Subcutaneous adipose tissue (tissue), 4 donors: ENCODE results near the gene GRID1. TPM values are rescaled to one million over a fixed set of nuclear protein-coding genes. Genes with fewer than 3 reads are reported as not detected.

Experiments
- CTCF ChIP-seq: fragments of 450-650 bp; IDR thresholded peaks from one replicate; pipeline ENCODE4 v1.5.1; 2016; ENCODE audit warnings: low read depth, mild to moderate bottlenecking, control low read depth, antibody characterized with exemption, moderate library complexity
- total RNA-seq, 4 donors: library from RNA; depleted of rRNA; stranded (reverse); fragments of >200 nt; gene quantifications; one replicate each; pipeline ENCODE4 v1.1.0, GENCODE V29; 2016

Gene GRID1
- total RNA-seq, 4 donors from 2014 or later: 0.49 to 2.0 (median 1.1) TPM

- no peak for TF ChIP-seq CTCF
These were observed 747.8 kb downstream of the GRID1 start for GRCh38 chr10:85618841-85619240.

GRCh38 chr10:85617751-85618546 lies 748.6 kb downstream of the GRID1 start:
- no peak for TF ChIP-seq CTCF

- TF ChIP-seq CTCF: no peak
These were observed 751.0 kb downstream of the GRID1 start for GRCh38 chr10:85615556-85615955.

GRCh38 chr10:85614981-85615380 lies 751.6 kb downstream of the GRID1 start:
- no peak for TF ChIP-seq CTCF

GRCh38 chr10:85614566-85614965 lies 752.0 kb downstream of the GRID1 start:
- no peak for TF ChIP-seq CTCF

GRCh38 chr10:85613391-85613790 lies 753.2 kb downstream of the GRID1 start:
- no peak for TF ChIP-seq CTCF

- no peak for TF ChIP-seq CTCF
These were observed 753.8 kb downstream of the GRID1 start for GRCh38 chr10:85612833-85613232.
